H1 (cell line): Measurements from ENCODE around the gene TMEM139. TPM values are rescaled to one million over a fixed set of nuclear protein-coding genes. Genes with fewer than 3 reads are reported as not detected.

ENCODE experiments used
- CTCF ChIA-PET: fragments of 300-600 bp; sonication (Branson Sonifier 250); formaldehyde crosslinking; loops from one replicate; lab custom pipeline; 2021; ENCODE audit not compliant: partially characterized antibody; lab: Charles Lee
- POLR2A ChIA-PET: fragments of 300-600 bp; sonication (Branson Sonifier 250); formaldehyde crosslinking; loops from one replicate; lab custom pipeline; 2021; ENCODE audit warnings: inconsistent platforms; ENCODE audit not compliant: partially characterized antibody; lab: Charles Lee
- DNase-seq, 2 experiments: peaks; one replicate each; pipeline versions ENCODE4 v3.0.0 to v3.0.0-alpha.2; 2010 to 2022; ENCODE audit warnings: low spot score in 2 of 2, low read depth in 1 of 2, mixed read lengths in 1 of 2
- FAIRE-seq: peaks from 2 replicates; lab custom pipeline; 2011; peaks lifted over from hg19 to GRCh38; lab: Jason Lieb, UNC
- H2AFZ ChIP-seq: 2 replicates; pipeline ENCODE4 v1.8.1; 2012; ENCODE audit warnings: low read length, inconsistent platforms
- H2AK5ac ChIP-seq: 2 replicates; pipeline ENCODE4 v1.6.1; 2013; ENCODE audit warnings: low read depth, low read length
- H2BK120ac ChIP-seq: replicated peaks from 2 replicates; pipeline ENCODE3; 2013; ENCODE audit warnings: low read depth, low read length, inconsistent platforms
- H2BK12ac ChIP-seq: 2 replicates; pipeline ENCODE4 v1.6.1; 2013; ENCODE audit warnings: low read depth, low read length
- H2BK15ac ChIP-seq: 2 replicates; pipeline ENCODE4 v1.6.1; 2013; ENCODE audit warnings: low read length
- H2BK20ac ChIP-seq: 2 replicates; pipeline ENCODE4 v1.6.1; 2013; ENCODE audit warnings: low read length
- H2BK5ac ChIP-seq: 2 replicates; pipeline ENCODE4 v1.6.1; 2013; ENCODE audit warnings: low read depth, low read length
- H3K14ac ChIP-seq: 2 replicates; pipeline ENCODE4 v1.6.1; 2013; ENCODE audit warnings: inconsistent platforms; ENCODE audit not compliant: insufficient read length
- H3K18ac ChIP-seq: 2 replicates; pipeline ENCODE4 v1.6.1; 2013; ENCODE audit warnings: low read length; ENCODE audit errors: extremely low read depth
- H3K23ac ChIP-seq: 2 replicates; pipeline ENCODE4 v1.6.1; 2013; ENCODE audit warnings: inconsistent platforms; ENCODE audit not compliant: insufficient read length
- H3K23me2 ChIP-seq: 2 replicates; pipeline ENCODE4 v1.6.1; 2013; ENCODE audit warnings: low read depth, low read length
- H3K27ac ChIP-seq: 2 replicates; pipeline ENCODE4 v1.6.1; 2011; ENCODE audit warnings: low read depth, low read length, inconsistent platforms
- H3K27me3 ChIP-seq, 4 experiments: replicated peaks in 1 of 4; 1 replicate in 1 of 4; 2 replicates in 3 of 4; pipeline versions ENCODE4 v1.6.1 to v1.8.1; 2011 to 2013; ENCODE audit warnings: low read length in 3 of 4, mild to moderate bottlenecking in 3 of 4, inconsistent platforms in 2 of 4, mixed read lengths in 2 of 4, moderate library complexity in 1 of 4; ENCODE audit not compliant: control insufficient read depth in 3 of 4, insufficient read depth in 3 of 4; ENCODE audit errors: extremely low read depth in 1 of 4
- H3K36me3 ChIP-seq, 4 experiments: 2 replicates each; pipeline versions ENCODE4 v1.6.1 to v1.8.1; 2011 to 2013; ENCODE audit warnings: mild to moderate bottlenecking in 4 of 4, low read length in 3 of 4, moderate library complexity in 2 of 4, control low read depth in 1 of 4, inconsistent platforms in 1 of 4; ENCODE audit not compliant: insufficient read depth in 4 of 4, control insufficient read depth in 2 of 4
- H3K4ac ChIP-seq: replicated peaks from 2 replicates; pipeline ENCODE3; 2013; ENCODE audit warnings: low read length, low read depth, mixed read lengths, inconsistent platforms; ENCODE audit not compliant: insufficient read length
- H3K4me1 ChIP-seq, 4 experiments: replicated peaks in 1 of 4; 1 replicate in 1 of 4; 2 replicates in 3 of 4; pipeline versions ENCODE4 v1.6.1 to v1.8.1; 2011 to 2013; ENCODE audit warnings: low read length in 3 of 4, inconsistent platforms in 2 of 4, mixed read lengths in 1 of 4; ENCODE audit not compliant: insufficient read depth in 4 of 4, control insufficient read depth in 3 of 4
- H3K4me2 ChIP-seq, 2 experiments: 2 replicates each; pipeline versions ENCODE4 v1.6.1 to v1.8.1; 2011 to 2013; ENCODE audit warnings: low read depth in 2 of 2, low read length in 2 of 2, control low read depth in 1 of 2, inconsistent platforms in 1 of 2, mild to moderate bottlenecking in 1 of 2; ENCODE audit not compliant: insufficient read depth in 1 of 2
- H3K4me3 ChIP-seq, 4 experiments: fragments of 200-600, 300-600 bp in 1 of 4; sonication (generic), shearing (Covaris generic), sonication (Bioruptor Twin) in 1 of 4; 2 replicates each; pipeline versions ENCODE4 v1.5.1 to v1.8.1; 2011 to 2016; ENCODE audit warnings: low read length in 4 of 4, low read depth in 3 of 4, control low read depth in 2 of 4, inconsistent platforms in 2 of 4, mild to moderate bottlenecking in 2 of 4, mixed read lengths in 1 of 4, moderate library complexity in 1 of 4; ENCODE audit not compliant: insufficient read depth in 2 of 4; ENCODE audit errors: extremely low read depth in 1 of 4
- H3K56ac ChIP-seq: replicated peaks from 2 replicates; pipeline ENCODE3; 2013; ENCODE audit warnings: low read depth, mild to moderate bottlenecking, mixed read lengths, low read length, inconsistent platforms; ENCODE audit not compliant: insufficient read length
- H3K79me1 ChIP-seq: 2 replicates; pipeline ENCODE4 v1.6.1; 2013; ENCODE audit warnings: low read depth, low read length, control low read depth
- H3K79me2 ChIP-seq, 2 experiments: 2 replicates each; pipeline versions ENCODE4 v1.6.1 to v1.8.1; 2012 to 2013; ENCODE audit warnings: low read length in 2 of 2, mild to moderate bottlenecking in 2 of 2, inconsistent platforms in 1 of 2; ENCODE audit not compliant: insufficient read depth in 2 of 2, control insufficient read depth in 1 of 2
- H3K9ac ChIP-seq, 4 experiments: replicated peaks in 1 of 4; 1 replicate in 1 of 4; 2 replicates in 3 of 4; pipeline versions ENCODE4 v1.6.1 to v1.8.1; 2011 to 2013; ENCODE audit warnings: low read depth in 3 of 4, low read length in 3 of 4, control low read depth in 2 of 4, mild to moderate bottlenecking in 2 of 4, moderate library complexity in 2 of 4, inconsistent platforms in 1 of 4; ENCODE audit errors: extremely low read depth in 1 of 4
- H3K9me3 ChIP-seq, 2 experiments: 2 replicates each; pipeline versions ENCODE4 v1.6.1 to v1.8.1; 2012 to 2013; ENCODE audit warnings: mild to moderate bottlenecking in 2 of 2, moderate library complexity in 2 of 2, control low read depth in 1 of 2, inconsistent platforms in 1 of 2, low read depth in 1 of 2, low read length in 1 of 2, mixed read lengths in 1 of 2; ENCODE audit not compliant: insufficient read depth in 2 of 2
- H4K20me1 ChIP-seq, 2 experiments: replicated peaks in 1 of 2; 2 replicates each; pipeline versions ENCODE3 to v1.8.1; 2011 to 2013; ENCODE audit warnings: inconsistent platforms in 2 of 2, low read length in 2 of 2, mild to moderate bottlenecking in 1 of 2; ENCODE audit not compliant: insufficient read depth in 2 of 2, control insufficient read depth in 1 of 2
- H4K5ac ChIP-seq: 2 replicates; pipeline ENCODE4 v1.6.1; 2013; ENCODE audit warnings: low read length, low read depth, mixed read lengths, inconsistent platforms; ENCODE audit not compliant: insufficient read length
- H4K8ac ChIP-seq: 2 replicates; pipeline ENCODE4 v1.8.0; 2013; ENCODE audit warnings: mild to moderate bottlenecking, moderate library complexity, low read length, inconsistent platforms; ENCODE audit not compliant: insufficient read depth; ENCODE audit errors: extremely low read depth
- H4K91ac ChIP-seq: replicated peaks from 2 replicates; pipeline ENCODE3; 2013; ENCODE audit warnings: low read length, mixed read lengths, inconsistent platforms; ENCODE audit not compliant: insufficient read length
- ATF3 ChIP-seq: IDR thresholded peaks from 2 replicates; pipeline ENCODE4 v1.6.1; 2011; ENCODE audit warnings: low read depth, mild to moderate bottlenecking, low read length; ENCODE audit not compliant: insufficient read depth
- CTCF ChIP-seq, 3 experiments: IDR thresholded peaks; 1 replicate in 2 of 3; 2 replicates in 1 of 3; pipeline versions ENCODE4 v1.5.1 to v1.6.1; 2011; ENCODE audit warnings: low read length in 3 of 3, mild to moderate bottlenecking in 3 of 3, inconsistent platforms in 2 of 3, low read depth in 1 of 3, moderate library complexity in 1 of 3; ENCODE audit not compliant: insufficient read depth in 1 of 3; ENCODE audit errors: control extremely low read depth in 1 of 3
- E2F6 ChIP-seq: IDR thresholded peaks from 2 replicates; pipeline ENCODE4 v1.6.1; 2012; ENCODE audit warnings: inconsistent platforms
- EP300 ChIP-seq, 2 experiments: IDR thresholded peaks; 1 replicate in 1 of 2; 2 replicates in 1 of 2; pipeline ENCODE4 v1.6.1; 2011 to 2012; ENCODE audit warnings: low read depth in 2 of 2, low read length in 2 of 2, mild to moderate bottlenecking in 2 of 2, borderline replicate concordance in 1 of 2, inconsistent platforms in 1 of 2, moderate library complexity in 1 of 2
- FOSL1 ChIP-seq: IDR thresholded peaks from 2 replicates; pipeline ENCODE4 v1.6.1; 2011; ENCODE audit warnings: mild to moderate bottlenecking, low read depth, low read length, moderate library complexity; ENCODE audit not compliant: insufficient read depth
- GTF2F1 ChIP-seq: IDR thresholded peaks from 2 replicates; pipeline ENCODE4 v1.6.1; 2012; ENCODE audit warnings: low read depth, low read length, improper control_type of control experiment, borderline replicate concordance
- JUND ChIP-seq: IDR thresholded peaks from 2 replicates; pipeline ENCODE4 v1.6.1; 2011; ENCODE audit warnings: mild to moderate bottlenecking, improper control_type of control experiment, low read length
- KDM5A ChIP-seq: fragments of 200-600 bp; IDR thresholded peaks from 2 replicates; pipeline ENCODE4 v1.7.1; 2012; ENCODE audit warnings: mild to moderate bottlenecking, low read length, inconsistent platforms, mixed read lengths
- RFX5 ChIP-seq: IDR thresholded peaks from 2 replicates; pipeline ENCODE4 v1.6.1; 2011; ENCODE audit warnings: low read depth, low read length, improper control_type of control experiment, borderline replicate concordance
- WGBS, 2 experiments: shearing (Covaris generic) in 1 of 2; methylation state at CpG; one replicate each; pipeline versions ENCODE4 v1.1.6 to v1.1.7; 2013 to 2015; ENCODE audit warnings: low lambda C conversion rate in 2 of 2, mixed read lengths in 2 of 2, inconsistent platforms in 1 of 2, low coverage in 1 of 2, missing lambda C conversion rate in 1 of 2; ENCODE audit not compliant: insufficient replicate concordance in 2 of 2, insufficient coverage in 1 of 2, insufficient read length in 1 of 2; ENCODE audit errors: extremely low coverage in 1 of 2, missing lambda C conversion rate in 1 of 2; 5-methylcytosine and 5-hydroxymethylcytosine counted together
- polyA plus RNA-seq, 7 experiments: library from polyadenylated mRNA; depleted of rRNA in 3 of 7; stranded (reverse) in 5 of 7; unstranded in 2 of 7; fragments of >200 nt in 5 of 7; fragments of 200-250 nt in 2 of 7; gene quantifications; 1 replicate in 5 of 7; 2 replicates in 1 of 7; 4 replicates in 1 of 7; pipeline versions ENCODE4 v1.2.1 to v1.2.3, GENCODE V29; 2011 to 2013; ENCODE audit warnings: missing spikeins in 2 of 7, mixed read lengths in 2 of 7
- total RNA-seq: library from RNA; stranded (reverse); fragmentation: NEBNext Ultra II Directional; extraction: Animal tissue kit (Norgen Biotek cat#: 25700); gene quantifications from 2 replicates; pipeline ENCODE4 v1.2.1, GENCODE V29; 2021

The TMEM139 gene
- total and polyA plus RNA-seq, 2 of the 8 experiments (the other 6 are each of a cell fraction or from before 2014, with no cell fraction given): 3.2 to 6.7 TPM

GRCh38 chr7:143318661-143319060 lies 33.9 kb downstream of the TMEM139 start:
- no peak overlapping the region for H3K23ac ChIP-seq
- peaks cover 0 to 5% (median under 1%) of the 10 kb centered on the region in 4 experiments; a peak in 2 of 7 replicates for H3K4me1 ChIP-seq
- no peak overlapping the region for H3K14ac ChIP-seq
- no peak overlapping the region for H3K4ac ChIP-seq
- H3K27me3 ChIP-seq: no peaks in the 10 kb centered on the region; a peak in 1 of 7 replicates
- no peaks in the 10 kb centered on the region for H3K79me1 ChIP-seq
- no peak overlapping the region for H3K56ac ChIP-seq
- FAIRE-seq (no peak), DNase-seq (no peak)
- H4K5ac ChIP-seq: no peak overlapping the region
- no peak overlapping the region for H2BK5ac ChIP-seq
- no peak overlapping the region for H4K91ac ChIP-seq
- H2BK120ac ChIP-seq: no peak overlapping the region
- no peak overlapping the region for H2AFZ ChIP-seq
- CTCF ChIA-PET: interaction anchor here (0.6 to 3.3 kb wide), 7 partner anchors 10 to 98 kb away, joined by 3 to 11 read pairs (median 4); no protein-coding TSS in a partner anchor
- no peak overlapping the region for H2BK20ac ChIP-seq
- H2BK12ac ChIP-seq: no peak overlapping the region
- H3K79me2 ChIP-seq: no peaks in the 10 kb centered on the region
- no peak overlapping the region for H3K27ac ChIP-seq
- no peaks in the 10 kb centered on the region for H3K36me3 ChIP-seq
- no peaks in the 10 kb centered on the region for H4K20me1 ChIP-seq
- POLR2A ChIA-PET: interaction anchor here (2.3 kb wide), 1 partner anchor 10 kb away, joined by 7 read pairs; no protein-coding TSS in a partner anchor
- H3K4me2 ChIP-seq: no peak overlapping the region
- 86% methylated on average over 5 of the region's 5 CpGs; no CpG with 5 or more reads in 1 of the 2 experiments for WGBS, 2 experiments
- H3K4me3 ChIP-seq: no peak overlapping the region
- H4K8ac ChIP-seq: no peak overlapping the region
- no peak overlapping the region for H2BK15ac ChIP-seq
- no peaks in the 10 kb centered on the region for H3K9me3 ChIP-seq
- no peak overlapping the region for H3K9ac ChIP-seq
- no peak overlapping the region for H3K18ac ChIP-seq
- H2AK5ac ChIP-seq: no peak overlapping the region
- H3K23me2 ChIP-seq: no peaks in the 10 kb centered on the region
- TF ChIP-seq FOSL1: no peak
- TF ChIP-seq GTF2F1: no peak
- TF ChIP-seq ATF3: no peak
- TF ChIP-seq CTCF (IDR thresholded peaks at IDR 0.05; ENCODE audit: control extremely low read depth in 1 of 3, insufficient read depth in 1 of 3, low read depth in 1 of 3, low read length in 3 of 3): no peak
- no peak for TF ChIP-seq EP300 (IDR thresholded peaks at IDR 0.05; ENCODE audit: borderline replicate concordance in 1 of 2, low read depth in 2 of 2, low read length in 2 of 2)
- TF ChIP-seq RFX5: no peak
- TF ChIP-seq KDM5A: no peak
- TF ChIP-seq E2F6: no peak
- no peak for TF ChIP-seq JUND
